ENCODE measurements around the gene UBE3C. TPM values are rescaled to one million over a fixed set of nuclear protein-coding genes. Genes with fewer than 3 reads are reported as not detected.

Gene UBE3C
- total RNA-seq, 4 donors from 2014 or later, result 55.5 to 76.1 (median 60.4) TPM

- no peak for TF ChIP-seq CTCF (IDR thresholded peaks at IDR 0.05)
- TF ChIP-seq POLR2A (IDR thresholded peaks at IDR 0.05), result no peak
- no peak overlapping the region for H3K4me3 ChIP-seq (ENCODE audit: low read depth, poor library complexity, severe bottlenecking)
- intact Hi-C loops (cut with DNase I; ENCODE audit: low total_unique reads), result no loop called here
- 88 to 96% methylated on average over 5 of the region's 5 CpGs for WGBS, 2 donors
- peak in 1 of 2 donors; percentile 6 for DNase-seq (ENCODE audit: low spot score in 2 of 2)
Observed at GRCh38 chr7:157267956-157268355, 129.2 kb downstream of the UBE3C start.

GRCh38 chr7:157268540-157268939 lies 129.8 kb downstream of the UBE3C start:
- intact Hi-C loops (cut with DNase I; ENCODE audit: low total_unique reads), result no loop called here
- DNase-seq (ENCODE audit: low spot score in 2 of 2), result peak in 1 of 2 donors; percentile 69
- TF ChIP-seq CTCF (IDR thresholded peaks at IDR 0.05) (no peak), POLR2A (IDR thresholded peaks at IDR 0.05) (no peak)
- H3K4me3 ChIP-seq (ENCODE audit: low read depth, poor library complexity, severe bottlenecking), result no peak overlapping the region
- WGBS, 2 donors, result 66 to 75% methylated on average over 13 of the region's 13 CpGs

- intact Hi-C loops (cut with DNase I; ENCODE audit: low total_unique reads), result loop anchor here (10.0 kb wide), 1 partner anchor 325 kb away; the partner anchor contains the start of gene NOM1
- TF ChIP-seq POLR2A (IDR thresholded peaks at IDR 0.05) (no peak), CTCF (IDR thresholded peaks at IDR 0.05) (no peak)
- no peak overlapping the region for H3K4me3 ChIP-seq (ENCODE audit: low read depth, poor library complexity, severe bottlenecking)
- peak in 1 of 2 donors; percentile 60 for DNase-seq (ENCODE audit: low spot score in 2 of 2)
- WGBS, 2 donors, result 88% methylated on average over 16 of the region's 16 CpGs
Observed at GRCh38 chr7:157269341-157270059, 130.8 kb downstream of the UBE3C start.

- peak in 1 of 2 donors; percentile 29 for DNase-seq (ENCODE audit: low spot score in 2 of 2)
- TF ChIP-seq POLR2A (IDR thresholded peaks at IDR 0.05) (no peak), CTCF (IDR thresholded peaks at IDR 0.05) (no peak)
- intact Hi-C loops (cut with DNase I; ENCODE audit: low total_unique reads), result loop anchor here (10.0 kb wide), 1 partner anchor 325 kb away; the partner anchor contains the start of gene NOM1
- WGBS, 2 donors, result 80 to 90% methylated on average over 3 of the region's 3 CpGs
- H3K4me3 ChIP-seq (ENCODE audit: low read depth, poor library complexity, severe bottlenecking), result no peak overlapping the region
Observed at GRCh38 chr7:157270060-157270444, 131.3 kb downstream of the UBE3C start.

- no peak overlapping the region for H3K4me3 ChIP-seq (ENCODE audit: low read depth, poor library complexity, severe bottlenecking)
- no peak for TF ChIP-seq CTCF (IDR thresholded peaks at IDR 0.05)
- no peak for TF ChIP-seq POLR2A (IDR thresholded peaks at IDR 0.05)
- WGBS, 2 donors, result 74 to 78% methylated on average over 15 of the region's 15 CpGs
- peak in 1 of 2 donors; percentile 72 for DNase-seq (ENCODE audit: low spot score in 2 of 2)
- intact Hi-C loops (cut with DNase I; ENCODE audit: low total_unique reads), result loop anchor here (10.0 kb wide), 1 partner anchor 327 kb away; the partner anchor contains the start of gene NOM1
Observed at GRCh38 chr7:157271315-157271990, 132.7 kb downstream of the UBE3C start.

Data from lower leg skin (tissue), 4 donors.